ENCODE results near the gene PMPCA.

The PMPCA gene

GRCh38 chr9:136436055-136436634, 25.7 kb downstream of the PMPCA start:
- DNase-seq (ENCODE audit: low read depth, low spot score) = no peak

GRCh38 chr9:136437430-136437829, 27.0 kb downstream of the PMPCA start:
- no peak for DNase-seq (ENCODE audit: low read depth, low spot score)

DNA sequence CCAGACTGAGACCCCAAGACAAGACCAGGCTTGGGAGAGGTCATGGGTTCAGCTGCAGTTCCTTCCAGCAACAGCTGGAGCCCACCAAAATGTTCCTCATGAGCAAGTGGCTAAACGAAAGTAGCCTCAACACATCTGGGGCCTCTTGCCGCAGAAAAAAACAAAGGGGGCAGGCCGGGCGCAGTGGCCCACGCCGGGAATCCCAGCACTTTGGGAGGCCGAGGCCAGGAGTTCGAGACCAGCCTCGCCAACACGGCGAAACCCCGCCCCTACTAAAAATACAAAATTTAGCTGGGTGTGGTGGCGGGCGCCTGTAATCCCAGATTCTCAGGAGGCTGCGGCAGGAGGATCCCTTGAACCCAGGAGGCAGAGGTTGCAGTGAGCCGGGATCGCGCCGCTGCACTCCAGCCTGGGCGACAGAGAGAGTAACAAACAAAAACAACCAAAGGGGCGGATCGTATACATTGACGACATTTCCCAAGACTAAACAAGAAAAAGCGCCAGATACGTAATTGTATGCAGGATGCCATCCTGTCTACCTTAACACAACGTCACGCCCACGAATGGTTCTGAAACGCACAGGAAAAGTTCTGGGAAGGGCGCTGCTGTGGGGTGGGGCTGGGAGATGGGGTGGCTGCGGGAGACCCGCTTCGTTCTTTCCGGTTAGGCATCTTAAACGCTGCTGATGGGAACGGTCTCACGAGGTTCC, 27.5 kb downstream of the PMPCA start:
- DNase-seq (ENCODE audit: low read depth, low spot score) = no peak

GRCh38 chr9:136438548-136439480, 28.4 kb downstream of the PMPCA start:
- DNase-seq (ENCODE audit: low read depth, low spot score) = peak; percentile 43

DNA sequence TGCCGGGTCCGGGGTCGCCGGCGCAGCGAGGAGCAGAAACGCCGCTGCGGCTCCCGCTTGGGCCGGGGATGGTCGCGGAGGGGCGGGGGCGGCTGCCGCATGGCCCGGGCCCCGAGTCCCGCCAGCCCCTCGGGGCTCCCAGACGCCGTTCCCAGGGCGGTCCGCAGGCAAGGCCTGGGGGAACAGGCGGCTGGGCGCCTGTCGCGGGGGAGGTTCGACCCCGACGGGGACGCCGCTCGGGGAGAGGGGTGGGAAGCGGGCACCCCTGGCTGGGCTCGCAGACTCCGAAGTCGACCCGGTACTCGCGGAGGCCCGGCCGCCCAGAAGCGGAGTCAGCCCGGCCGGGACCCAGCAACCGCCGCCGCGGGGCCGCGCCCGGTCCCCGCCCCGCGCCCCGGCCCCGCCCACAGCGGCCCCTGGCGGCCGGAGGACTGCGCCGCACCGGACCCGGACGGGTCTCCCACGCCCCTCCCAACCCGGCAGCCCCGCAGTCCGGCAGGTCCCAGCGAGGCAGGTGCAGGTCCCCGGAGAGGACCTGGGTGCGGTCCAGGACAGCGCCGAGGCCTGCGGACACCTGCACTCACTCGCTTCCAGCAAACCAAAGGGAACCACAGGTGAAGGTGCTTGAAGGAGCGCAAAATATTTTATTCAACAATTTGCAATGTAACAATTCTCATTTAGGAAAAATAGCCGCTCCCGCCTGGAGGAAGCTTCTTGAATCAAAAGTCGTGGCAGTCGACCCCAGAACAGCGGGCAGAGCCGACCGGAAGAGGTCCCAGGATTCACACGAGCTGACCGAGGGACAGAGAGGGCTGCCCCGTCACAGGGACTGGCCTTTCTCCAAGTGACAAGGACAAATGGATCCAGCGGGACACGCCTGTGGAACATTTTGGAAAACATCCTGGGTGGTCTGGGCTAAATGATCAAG, 29.3 kb downstream of the PMPCA start, which contains the start of gene INPP5E:
Gene INPP5E, minus strand, starts transcription at position 365 of the 928 bp plus-strand sequence. CDS start 426 bp downstream, outside the sequence.
- DNase-seq (ENCODE audit: low read depth, low spot score) = peak; percentile 63

GRCh38 chr9:136441191-136441680, 30.8 kb downstream of the PMPCA start:
- DNase-seq (ENCODE audit: low read depth, low spot score) = no peak

- DNase-seq (ENCODE audit: low read depth, low spot score) = no peak
Measured at GRCh38 chr9:136441681-136442245, 31.3 kb downstream of the PMPCA start.

DNA sequence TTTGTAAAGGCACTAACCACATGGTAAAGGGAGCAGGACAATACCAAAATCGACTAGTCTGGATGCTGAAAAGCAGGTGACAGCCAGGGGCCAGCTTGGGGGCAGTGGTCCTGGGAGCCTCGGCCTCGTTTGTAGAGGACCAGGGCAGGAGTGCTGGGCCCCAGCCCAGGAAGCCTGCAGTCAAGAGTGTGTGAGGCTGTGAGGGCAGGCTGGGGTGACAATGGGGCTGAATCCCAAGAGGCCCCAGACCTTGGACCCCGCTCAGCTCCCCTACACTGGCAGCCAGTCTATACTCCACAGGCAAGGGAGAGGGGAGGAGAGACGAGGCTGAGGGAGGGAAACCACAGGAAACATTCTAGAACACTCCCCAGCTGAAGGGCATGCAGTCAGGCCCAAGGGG, 31.8 kb downstream of the PMPCA start:
- no peak for DNase-seq (ENCODE audit: low read depth, low spot score)

DNA sequence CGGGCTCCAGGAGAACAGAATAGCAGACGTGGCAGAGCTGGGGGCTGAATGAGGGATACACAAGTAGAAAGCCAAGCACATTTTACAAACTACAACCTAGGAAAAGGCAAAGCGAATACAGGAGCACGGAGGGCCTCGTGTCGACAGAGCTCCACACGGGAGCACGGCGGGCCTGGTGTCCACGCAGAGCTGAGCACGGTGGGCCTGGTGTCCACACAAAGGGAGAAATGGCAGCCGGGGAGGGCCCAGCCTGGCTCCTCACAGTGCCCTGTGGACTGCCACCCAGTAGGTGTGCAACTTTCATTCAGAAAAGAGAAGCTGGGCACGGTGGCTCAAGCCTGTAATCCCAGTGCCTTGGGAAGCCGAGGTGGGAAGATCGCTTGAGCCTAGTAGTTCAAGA, 32.6 kb downstream of the PMPCA start:
- no peak for DNase-seq (ENCODE audit: low read depth, low spot score)

DNA sequence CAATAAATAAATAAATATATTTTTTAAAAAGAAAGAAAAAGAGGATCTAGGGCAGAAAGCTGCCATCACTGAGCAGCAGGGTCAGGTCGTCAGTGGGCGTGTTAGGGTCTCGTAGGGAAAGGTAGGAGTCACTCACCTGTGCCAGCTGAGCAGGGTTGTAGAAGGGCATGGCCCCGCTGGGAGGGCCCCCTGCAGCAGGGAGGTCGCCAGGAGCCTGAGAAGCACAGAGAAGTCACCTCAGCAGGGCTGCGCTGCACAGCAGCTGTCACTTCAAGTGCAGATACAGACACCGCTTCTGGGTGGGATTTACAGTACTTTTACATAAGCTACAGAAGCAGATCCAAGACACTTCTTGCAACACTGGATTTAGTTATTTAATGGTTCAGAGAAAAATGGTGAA, 33.2 kb downstream of the PMPCA start:
- DNase-seq (ENCODE audit: low read depth, low spot score) = no peak

DNA sequence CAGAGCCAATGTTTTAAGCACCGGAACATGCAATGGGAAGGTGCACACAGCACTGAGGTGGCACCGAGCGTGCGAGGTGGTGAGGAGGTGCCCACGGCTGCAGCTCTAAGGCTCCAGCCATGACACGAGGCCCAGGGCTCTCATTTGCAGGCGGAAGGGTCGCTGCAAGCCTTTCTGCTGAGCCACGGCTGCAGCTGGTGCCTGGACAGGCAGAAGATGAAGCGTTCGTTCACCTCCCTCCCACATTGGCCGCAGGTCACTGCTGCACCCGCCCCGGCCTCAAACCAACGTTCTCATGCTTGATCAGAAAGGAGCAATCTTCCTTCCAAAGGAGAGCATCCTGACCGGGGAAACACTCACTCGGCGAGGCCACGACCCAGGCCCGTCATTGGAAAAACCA, 33.6 kb downstream of the PMPCA start:
- DNase-seq (ENCODE audit: low read depth, low spot score) = no peak

- DNase-seq (ENCODE audit: low read depth, low spot score) = no peak
Measured at GRCh38 chr9:136445799-136446198, 35.3 kb downstream of the PMPCA start.

DNA sequence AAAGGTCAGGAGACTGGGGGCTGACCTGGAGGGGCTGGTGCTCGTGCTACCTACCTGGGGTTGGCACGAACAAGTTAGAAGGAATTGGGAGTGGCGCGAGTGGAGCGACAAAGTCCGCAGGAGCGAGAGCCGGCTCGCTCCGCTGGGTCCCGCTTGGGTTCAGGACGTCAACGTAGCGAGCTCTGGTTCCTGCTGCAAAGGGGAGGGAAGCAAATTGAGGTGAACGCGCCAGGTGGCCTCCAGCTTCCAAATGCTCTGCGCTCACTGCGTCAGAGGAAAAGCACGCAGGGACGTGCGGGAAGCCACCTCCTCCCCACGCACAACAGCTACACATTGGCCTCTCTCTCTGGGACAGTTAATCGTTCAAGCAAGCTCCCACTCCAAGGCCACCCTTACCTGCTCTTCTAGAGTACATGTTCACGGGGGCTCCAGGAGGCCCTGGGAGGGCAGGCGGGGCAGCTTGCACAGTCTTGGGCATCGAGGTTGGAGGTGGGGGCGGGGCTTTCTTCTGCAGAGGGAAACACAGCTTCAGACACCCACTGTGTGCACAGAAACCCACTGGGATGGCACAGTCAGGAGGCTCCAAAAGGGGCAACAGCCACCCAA, 36.8 kb downstream of the PMPCA start:
- DNase-seq (ENCODE audit: low read depth, low spot score) = no peak

- DNase-seq (ENCODE audit: low read depth, low spot score) = no peak
Measured at GRCh38 chr9:136448655-136449054, 38.2 kb downstream of the PMPCA start.

DNA sequence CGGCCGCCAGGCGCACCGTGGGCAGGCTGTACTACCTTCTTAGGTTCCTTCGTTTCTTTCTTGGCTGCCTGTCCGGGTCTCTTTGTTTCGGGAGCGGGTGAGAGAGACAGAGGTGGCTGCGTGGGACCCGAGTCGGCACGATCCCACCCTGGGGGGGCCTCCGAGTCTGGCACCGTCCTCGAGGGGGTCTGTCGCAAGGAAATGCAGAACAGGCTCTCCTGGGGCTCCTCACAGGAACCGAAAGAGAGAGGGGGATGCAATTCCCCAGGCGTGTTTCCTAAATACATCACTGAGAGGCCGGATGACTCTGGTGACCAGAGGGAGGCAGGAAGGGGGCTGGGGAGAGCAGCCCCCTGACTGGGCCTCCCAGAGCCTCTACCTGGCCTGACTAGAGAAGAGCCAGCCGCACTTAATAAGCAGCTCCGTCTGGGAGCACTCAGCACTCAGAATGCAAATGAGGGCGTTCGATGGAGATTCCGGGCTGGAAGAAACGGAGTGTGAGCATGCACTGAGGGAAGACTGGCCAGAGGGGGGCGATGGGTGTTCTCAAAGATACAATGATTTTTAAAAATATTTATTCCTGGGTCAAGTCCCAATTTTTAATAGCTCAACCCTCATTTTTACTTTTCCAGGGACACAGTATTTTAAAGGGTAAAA, 40.9 kb downstream of the PMPCA start:
- no peak for DNase-seq (ENCODE audit: low read depth, low spot score)

GRCh38 chr9:136453326-136453725, 42.9 kb downstream of the PMPCA start:
- DNase-seq (ENCODE audit: low read depth, low spot score) = no peak

DNA sequence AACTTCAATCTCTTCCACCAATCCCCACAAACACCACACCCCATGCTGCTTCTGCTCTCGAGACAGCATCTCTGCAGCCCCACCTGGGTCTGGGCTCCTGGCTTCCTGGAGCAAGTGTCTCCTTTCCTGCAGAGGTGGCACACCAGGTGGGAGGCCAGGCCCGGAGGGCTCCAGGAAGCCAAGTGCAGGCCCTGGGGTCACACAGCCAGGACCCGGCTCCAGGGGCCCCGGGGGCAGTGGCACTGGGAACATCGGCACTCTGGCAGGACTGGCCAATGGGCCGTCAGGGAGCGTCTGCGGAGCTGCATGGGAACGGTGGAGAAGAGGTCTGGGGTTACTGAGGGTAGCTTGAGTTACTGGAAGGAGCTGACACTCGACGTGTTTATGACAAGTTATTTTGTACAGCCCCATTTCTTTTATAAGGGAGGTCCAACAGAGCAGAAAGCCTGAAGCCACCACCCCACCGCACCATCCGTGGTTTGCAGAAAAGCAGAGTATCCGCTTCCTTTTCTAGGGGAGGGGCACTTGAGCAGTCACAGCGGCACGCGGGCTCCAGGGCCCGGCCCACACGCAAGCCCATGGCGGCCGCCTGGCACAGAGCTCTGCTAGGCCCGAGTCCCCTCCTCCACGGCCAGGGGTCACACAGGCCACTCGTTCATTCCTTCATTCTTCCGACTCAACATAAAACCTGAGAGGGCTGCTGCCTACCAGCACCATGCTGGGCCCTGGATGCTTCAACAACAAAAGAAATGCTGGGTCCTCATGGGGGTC, 43.8 kb downstream of the PMPCA start:
- DNase-seq (ENCODE audit: low read depth, low spot score) = no peak

DNA sequence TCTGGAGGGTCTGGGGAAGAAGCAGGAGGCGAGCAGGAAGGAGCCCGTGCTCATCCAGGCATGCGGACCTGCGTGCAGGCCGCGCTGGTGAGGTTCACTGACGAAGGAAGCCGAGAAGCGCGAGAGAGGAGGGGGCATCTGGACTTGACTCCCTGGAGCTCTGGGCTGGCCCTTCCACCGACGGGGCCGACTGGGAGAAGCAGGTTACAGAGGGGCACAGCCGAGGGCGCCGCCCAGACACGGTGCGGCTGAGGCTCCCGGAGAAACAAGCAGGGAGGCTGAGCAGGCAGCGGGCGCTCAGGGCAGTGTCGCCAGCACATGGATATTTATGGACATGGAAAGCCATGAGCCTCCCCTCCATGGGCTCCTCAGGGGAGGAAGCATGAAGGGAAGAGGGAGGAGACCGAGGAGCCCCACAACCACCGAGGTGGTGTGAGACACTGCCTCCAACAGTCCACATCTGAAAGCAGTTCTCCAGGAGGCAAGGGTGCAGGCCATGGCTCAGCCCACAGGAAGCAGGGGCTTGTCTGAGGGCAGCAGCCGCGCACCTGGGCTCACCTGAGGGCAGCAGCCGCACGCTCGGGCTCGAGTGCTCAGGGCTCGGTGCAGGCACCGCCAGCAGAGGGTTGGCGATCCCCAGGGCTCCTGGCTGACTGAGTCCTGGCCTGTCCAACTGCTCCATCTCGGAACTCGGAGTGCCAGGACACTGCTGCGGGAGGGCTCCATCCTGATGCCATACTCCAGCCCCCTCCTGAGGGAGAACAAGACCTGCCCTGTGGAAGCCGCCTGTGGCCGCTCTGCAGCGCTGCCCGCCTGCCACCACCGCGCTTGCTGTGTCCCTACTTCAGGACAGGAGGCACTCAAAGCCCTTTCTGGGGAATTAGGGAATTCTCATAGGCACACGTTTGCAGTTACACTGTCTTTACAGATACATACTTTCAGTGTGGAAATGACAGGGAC, 44.9 kb downstream of the PMPCA start:
- DNase-seq (ENCODE audit: low read depth, low spot score) = no peak

All from activated CD4-positive, CD25-positive, alpha-beta regulatory T cell treated with anti-CD3 and anti-CD28 coated beads, Interleukin-2, amount 50 U/mL, for 16 hours (primary cell).